GM10266 (cell line): Measurements from ENCODE around the gene TMEM238.

Experiments
- DNase-seq: peaks from one replicate; pipeline ENCODE4 v3.0.0; 2012; ENCODE audit errors: extremely low spot score
- TF ChIP-seq, protein P1 (sequence below): IDR thresholded peaks from 2 replicates; pipeline ENCODE4 v1.5.1; 2012; ENCODE audit warnings: mild to moderate bottlenecking, low read depth; ENCODE audit not compliant: control insufficient read depth, insufficient read depth; ENCODE audit errors: missing control alignments

The TMEM238 gene

DNA sequence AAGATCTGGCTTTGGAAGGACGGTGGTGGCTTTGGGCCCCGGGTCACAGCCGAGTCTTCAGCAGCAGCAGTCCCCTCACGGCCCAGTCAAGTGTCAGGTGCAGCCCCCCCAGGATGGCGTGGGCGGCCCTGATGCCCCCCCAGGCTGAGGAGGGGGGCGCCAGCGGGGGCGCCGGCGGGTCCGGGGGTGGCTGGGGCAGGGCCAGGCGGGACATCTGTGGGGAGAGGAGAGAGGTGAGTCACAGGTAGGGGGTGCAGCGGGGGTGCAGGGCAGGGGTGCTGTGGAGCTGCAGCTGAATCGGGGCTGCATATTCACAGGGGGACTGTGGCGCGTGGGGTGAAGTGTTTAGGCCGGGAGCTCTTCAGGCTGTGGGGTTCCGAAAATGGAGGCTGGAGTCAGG lies 18.1 kb downstream of the TMEM238 start:
- TF ChIP-seq, protein P1, sequence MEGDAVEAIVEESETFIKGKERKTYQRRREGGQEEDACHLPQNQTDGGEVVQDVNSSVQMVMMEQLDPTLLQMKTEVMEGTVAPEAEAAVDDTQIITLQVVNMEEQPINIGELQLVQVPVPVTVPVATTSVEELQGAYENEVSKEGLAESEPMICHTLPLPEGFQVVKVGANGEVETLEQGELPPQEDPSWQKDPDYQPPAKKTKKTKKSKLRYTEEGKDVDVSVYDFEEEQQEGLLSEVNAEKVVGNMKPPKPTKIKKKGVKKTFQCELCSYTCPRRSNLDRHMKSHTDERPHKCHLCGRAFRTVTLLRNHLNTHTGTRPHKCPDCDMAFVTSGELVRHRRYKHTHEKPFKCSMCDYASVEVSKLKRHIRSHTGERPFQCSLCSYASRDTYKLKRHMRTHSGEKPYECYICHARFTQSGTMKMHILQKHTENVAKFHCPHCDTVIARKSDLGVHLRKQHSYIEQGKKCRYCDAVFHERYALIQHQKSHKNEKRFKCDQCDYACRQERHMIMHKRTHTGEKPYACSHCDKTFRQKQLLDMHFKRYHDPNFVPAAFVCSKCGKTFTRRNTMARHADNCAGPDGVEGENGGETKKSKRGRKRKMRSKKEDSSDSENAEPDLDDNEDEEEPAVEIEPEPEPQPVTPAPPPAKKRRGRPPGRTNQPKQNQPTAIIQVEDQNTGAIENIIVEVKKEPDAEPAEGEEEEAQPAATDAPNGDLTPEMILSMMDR = no peak
- no peak for DNase-seq

DNA sequence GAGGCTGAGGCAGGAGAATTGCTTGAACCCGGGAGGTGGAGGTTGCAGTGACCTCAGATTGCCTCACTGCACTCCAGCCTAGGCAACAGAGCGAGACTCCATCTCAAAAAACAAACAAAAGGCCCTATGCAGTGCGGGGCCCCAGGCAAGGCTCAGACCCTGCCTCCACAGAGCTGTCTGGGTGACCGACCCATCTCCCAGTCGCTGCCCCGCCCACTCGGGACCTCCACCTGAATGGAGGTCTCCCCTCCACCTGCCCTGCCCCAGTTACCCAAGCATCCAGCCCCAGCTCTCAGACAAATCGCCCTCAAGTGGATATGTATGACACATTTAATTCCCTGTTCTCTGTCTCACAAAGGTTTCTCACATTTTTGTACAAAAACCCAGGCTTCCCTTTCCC lies 18.8 kb downstream of the TMEM238 start:
- TF ChIP-seq, protein P1 = no peak
- DNase-seq = no peak

DNA sequence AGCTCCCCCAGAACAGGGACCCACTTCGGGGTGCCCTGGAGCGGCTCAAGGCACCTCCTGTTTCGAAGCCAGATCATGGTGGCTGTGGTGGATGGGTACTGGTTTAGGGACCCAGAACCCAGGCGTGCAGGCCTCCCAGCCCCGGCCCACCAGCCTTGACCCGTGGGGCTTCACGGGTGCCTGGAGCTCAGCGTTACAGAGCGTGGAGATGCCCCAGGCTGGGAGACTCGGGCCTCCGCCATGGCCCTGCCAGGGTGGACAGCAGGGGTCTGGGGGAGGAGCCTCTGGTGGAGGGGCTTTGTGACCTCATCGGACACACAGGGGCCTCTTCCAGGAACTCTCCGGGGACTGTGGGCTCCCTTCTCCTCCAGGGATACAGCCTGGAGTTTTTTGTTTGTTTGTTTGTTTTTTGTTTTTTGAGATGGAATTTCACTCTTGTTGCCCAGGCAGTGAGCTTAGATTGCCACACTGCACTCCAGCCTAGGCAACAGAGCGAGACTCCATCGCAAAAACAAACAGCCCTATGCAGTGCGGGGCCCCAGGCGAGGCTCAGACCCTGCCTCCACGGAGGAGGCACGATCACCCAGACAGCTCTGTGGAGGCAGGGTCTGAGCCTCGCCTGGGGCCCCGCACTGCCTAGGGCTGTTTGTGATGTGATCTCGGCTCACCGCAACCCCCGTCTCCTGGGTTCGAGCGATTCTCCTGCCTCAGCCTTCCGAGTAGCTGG lies 20.9 kb downstream of the TMEM238 start, which contains the start of gene GARIN5B:
GARIN5B (minus strand) TSS at position 271 of the 727 bp plus-strand sequence; CDS start at position 77, 194 bp downstream.
- TF ChIP-seq, protein P1 = no peak
- no peak for DNase-seq

DNA sequence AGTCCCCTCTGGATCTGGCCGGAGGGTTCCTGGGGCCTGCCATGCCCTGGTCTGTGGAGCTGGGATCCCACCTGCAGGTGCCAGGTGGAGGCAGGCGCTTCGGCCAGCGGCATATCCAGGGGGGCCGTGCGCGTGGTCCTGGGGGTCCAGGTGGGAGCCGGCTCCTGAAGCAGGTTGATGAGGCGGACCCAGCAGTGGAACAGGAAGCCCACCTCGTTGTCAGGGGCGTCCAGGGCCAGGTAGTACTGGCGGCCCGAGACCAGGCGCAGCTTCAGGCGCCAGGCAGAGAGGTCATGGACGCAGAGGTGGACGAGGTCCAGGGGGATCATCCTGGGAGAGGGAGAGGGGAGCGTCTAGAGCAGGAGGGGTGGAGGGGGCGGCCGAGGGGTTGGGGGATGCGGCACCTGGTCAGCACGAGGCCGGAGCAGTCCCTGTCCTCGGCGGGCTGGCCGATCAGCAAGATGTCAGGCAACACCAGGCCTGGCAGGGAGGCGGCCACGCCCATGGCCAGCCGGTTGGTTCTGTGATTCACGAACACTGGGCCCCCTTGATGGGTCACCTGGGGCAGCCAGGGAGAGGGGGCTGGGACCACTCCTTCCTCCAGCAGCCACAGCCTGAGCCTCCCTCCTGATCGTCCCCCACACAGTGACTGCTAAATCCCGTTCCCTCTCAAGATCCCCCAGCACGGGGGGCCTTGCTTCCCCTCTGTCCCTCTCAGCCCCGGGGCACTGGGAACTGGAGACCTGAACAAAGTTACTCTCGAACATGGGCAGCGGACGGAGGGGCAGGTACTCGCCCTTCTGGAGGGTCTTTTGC lies 21.7 kb downstream of the TMEM238 start:
- TF ChIP-seq, protein P1 = no peak
- no peak for DNase-seq

DNA sequence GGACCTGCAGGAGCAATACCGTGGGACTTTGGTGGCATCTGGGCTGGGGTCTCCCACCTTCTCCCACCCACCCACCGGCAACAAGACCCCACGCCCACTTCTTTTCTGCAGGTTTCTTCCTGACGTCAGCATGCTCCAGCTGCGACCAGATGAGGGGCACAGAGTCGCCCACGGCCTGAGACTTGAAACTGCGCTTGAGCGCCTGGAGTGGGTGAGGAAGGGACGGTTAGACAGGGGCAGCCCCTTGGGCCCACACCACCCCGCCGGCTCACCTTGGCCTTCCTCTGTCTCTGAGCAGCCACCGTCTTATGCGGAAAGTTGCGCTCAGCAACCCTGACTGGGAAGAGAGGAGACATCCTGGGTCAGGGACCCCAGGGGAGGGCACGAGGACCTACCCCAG lies 23.2 kb downstream of the TMEM238 start:
- DNase-seq = no peak
- TF ChIP-seq, protein P1 = no peak

DNA sequence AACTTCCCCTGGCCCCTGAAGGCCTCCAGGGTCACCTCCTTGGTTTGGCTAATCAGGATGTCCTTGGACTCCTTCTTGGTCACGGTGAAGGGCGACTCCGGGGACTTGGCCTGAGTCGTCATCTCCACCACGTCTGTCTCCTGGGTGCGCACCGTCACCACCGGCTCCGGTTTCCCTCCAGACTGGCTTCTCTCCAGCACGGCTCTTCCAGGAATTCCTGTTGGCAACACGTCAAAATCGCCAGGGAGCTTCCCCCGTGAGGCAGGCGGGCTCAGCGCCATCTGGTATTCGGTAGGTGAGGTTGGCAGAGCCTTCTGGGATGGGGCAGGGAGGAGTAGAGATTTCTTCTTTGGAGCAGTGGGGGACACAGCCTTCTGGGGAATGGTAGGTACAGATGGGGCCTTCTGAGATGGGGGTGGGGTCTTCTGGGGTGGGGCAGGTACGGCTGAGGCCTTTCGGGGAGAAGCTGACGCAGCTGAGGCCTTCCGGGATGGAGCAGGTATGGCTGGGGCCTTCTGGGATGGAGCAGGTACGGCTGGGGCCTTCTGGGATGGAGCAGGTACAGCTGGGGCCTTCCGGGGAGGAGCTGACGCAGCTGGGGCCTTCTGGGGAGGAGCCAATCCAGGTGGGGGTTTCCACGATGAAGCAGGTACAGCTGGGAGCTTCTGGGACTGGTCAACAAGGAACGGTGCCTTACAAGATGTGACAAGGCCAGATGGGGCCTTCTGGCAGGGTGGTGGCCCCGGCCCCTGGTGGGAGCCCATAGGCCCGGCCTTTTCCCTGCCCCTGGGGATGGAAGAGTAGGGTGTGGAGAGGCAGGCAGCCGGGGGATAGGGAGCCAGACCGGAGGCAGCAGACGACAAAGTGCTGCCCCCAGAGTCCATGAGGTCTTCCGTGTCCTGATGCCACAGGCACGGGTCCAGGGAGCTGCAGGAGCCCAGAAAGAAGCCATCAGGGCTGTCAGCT lies 24.9 kb downstream of the TMEM238 start:
- DNase-seq = no peak
- TF ChIP-seq, protein P1 = no peak
